Parathyroid adenoma (tissue), 2 donors: ENCODE results near the gene DERA.

ENCODE experiments used
- H2AFZ ChIP-seq: fragments of 300-600 bp; sonication (generic); one replicate; pipeline ENCODE4 v1.7.0; 2017; ENCODE audit warnings: antibody characterized with exemption, mild to moderate bottlenecking
- H3K27ac ChIP-seq: fragments of 300-600 bp; sonication (generic); one replicate; pipeline ENCODE4 v1.7.0; 2017
- H3K27me3 ChIP-seq: fragments of 300-600 bp; sonication (generic); one replicate; pipeline ENCODE4 v1.7.0; 2017; ENCODE audit warnings: low read length; ENCODE audit not compliant: control insufficient read depth, insufficient read depth
- H3K36me3 ChIP-seq: fragments of 300-600 bp; sonication (generic); one replicate; pipeline ENCODE4 v1.7.0; 2017; ENCODE audit warnings: low read length; ENCODE audit not compliant: control insufficient read depth, insufficient read depth
- H3K4me1 ChIP-seq: fragments of 300-600 bp; sonication (generic); one replicate; pipeline ENCODE4 v1.7.0; 2017; ENCODE audit warnings: control low read depth
- H3K4me2 ChIP-seq: fragments of 300-600 bp; sonication (generic); one replicate; pipeline ENCODE4 v1.7.0; 2017; ENCODE audit warnings: low read length
- H3K4me3 ChIP-seq: fragments of 300-600 bp; sonication (generic); one replicate; pipeline ENCODE4 v1.7.0; 2017; ENCODE audit warnings: low read depth, low read length
- H3K79me2 ChIP-seq: fragments of 300-600 bp; sonication (generic); one replicate; pipeline ENCODE4 v1.7.0; 2017; ENCODE audit warnings: control low read depth
- H3K9ac ChIP-seq: fragments of 300-600 bp; sonication (generic); one replicate; pipeline ENCODE4 v1.7.0; 2017; ENCODE audit warnings: mild to moderate bottlenecking
- H3K9me3 ChIP-seq: fragments of 300-600 bp; sonication (generic); one replicate; pipeline ENCODE4 v1.7.0; 2017; ENCODE audit warnings: low read length; ENCODE audit not compliant: control insufficient read depth
- TF ChIP-seq, protein P1 (sequence below): fragments of 300-600 bp; sonication (generic); IDR thresholded peaks from one replicate; pipeline ENCODE4 v1.7.0; 2017; ENCODE audit warnings: antibody characterized with exemption, mild to moderate bottlenecking
- donor health status: primary hyperparathyroidism.

Gene DERA

DNA sequence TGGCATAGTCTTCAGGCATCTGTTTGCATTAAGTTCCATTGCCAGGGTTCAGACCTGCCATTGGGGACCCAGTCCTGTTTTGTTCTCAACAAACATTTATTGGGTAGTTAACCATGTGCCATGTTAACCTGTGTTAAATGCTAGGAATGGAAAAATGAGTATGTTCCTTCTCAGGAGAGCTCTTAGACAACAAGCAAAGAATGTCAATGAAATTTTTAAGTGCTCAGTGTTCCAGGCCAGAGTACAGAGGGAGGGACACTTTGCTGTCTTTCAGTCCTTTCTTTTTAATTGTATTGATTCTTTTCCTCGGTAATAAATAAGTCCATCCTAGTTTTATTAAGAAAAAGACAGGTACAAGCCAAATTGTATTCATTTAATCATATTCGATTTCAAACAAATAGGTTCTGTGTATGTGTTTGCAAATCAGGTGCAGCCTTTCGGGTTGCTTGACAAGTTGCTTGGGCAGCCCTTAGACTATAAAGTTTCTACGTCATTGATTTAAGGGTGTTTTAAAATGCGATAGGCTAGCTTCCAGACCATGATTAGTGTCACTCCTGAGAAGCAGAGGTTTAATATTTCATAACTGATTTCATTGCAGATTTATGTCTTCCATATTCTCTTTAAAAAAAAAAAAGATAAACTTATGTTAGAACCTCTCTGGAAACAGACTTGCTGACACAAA, 123.1 kb downstream of the DERA start:
- no peaks in the 10 kb centered on the region for H3K79me2 ChIP-seq
- no peak overlapping the region for H3K27ac ChIP-seq
- TF ChIP-seq, protein P1, sequence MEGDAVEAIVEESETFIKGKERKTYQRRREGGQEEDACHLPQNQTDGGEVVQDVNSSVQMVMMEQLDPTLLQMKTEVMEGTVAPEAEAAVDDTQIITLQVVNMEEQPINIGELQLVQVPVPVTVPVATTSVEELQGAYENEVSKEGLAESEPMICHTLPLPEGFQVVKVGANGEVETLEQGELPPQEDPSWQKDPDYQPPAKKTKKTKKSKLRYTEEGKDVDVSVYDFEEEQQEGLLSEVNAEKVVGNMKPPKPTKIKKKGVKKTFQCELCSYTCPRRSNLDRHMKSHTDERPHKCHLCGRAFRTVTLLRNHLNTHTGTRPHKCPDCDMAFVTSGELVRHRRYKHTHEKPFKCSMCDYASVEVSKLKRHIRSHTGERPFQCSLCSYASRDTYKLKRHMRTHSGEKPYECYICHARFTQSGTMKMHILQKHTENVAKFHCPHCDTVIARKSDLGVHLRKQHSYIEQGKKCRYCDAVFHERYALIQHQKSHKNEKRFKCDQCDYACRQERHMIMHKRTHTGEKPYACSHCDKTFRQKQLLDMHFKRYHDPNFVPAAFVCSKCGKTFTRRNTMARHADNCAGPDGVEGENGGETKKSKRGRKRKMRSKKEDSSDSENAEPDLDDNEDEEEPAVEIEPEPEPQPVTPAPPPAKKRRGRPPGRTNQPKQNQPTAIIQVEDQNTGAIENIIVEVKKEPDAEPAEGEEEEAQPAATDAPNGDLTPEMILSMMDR: no peak
- no peak overlapping the region for H2AFZ ChIP-seq
- no peaks in the 10 kb centered on the region for H3K9me3 ChIP-seq
- H3K4me1 ChIP-seq: no peaks in the 10 kb centered on the region
- H3K4me3 ChIP-seq: no peak overlapping the region
- no peak overlapping the region for H3K9ac ChIP-seq
- no peaks in the 10 kb centered on the region for H3K27me3 ChIP-seq
- no peaks in the 10 kb centered on the region for H3K36me3 ChIP-seq
- H3K4me2 ChIP-seq: no peak overlapping the region

DNA sequence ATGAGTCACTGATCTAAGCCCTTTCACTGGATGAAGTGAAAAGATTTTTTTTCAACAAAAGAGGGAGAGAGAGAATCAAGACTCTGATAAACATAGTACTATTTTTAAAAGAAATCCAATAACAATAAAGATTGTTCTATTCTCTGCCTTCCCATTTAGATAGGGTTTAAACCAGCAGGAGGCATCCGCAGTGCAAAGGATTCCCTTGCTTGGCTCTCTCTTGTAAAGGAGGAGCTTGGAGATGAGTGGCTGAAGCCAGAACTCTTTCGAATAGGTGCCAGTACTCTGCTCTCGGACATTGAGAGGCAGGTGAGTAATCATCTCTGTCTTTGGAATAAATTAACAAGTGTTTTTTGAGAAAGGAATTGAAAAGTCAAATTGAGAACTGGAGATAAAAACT, 124.9 kb downstream of the DERA start:
- H3K4me3 ChIP-seq: no peak overlapping the region
- no peak overlapping the region for H3K9ac ChIP-seq
- H3K9me3 ChIP-seq: no peaks in the 10 kb centered on the region
- no peak overlapping the region for H3K27ac ChIP-seq
- TF ChIP-seq, protein P1: no peak
- H3K4me1 ChIP-seq: no peaks in the 10 kb centered on the region
- no peak overlapping the region for H3K4me2 ChIP-seq
- H2AFZ ChIP-seq: no peak overlapping the region
- H3K79me2 ChIP-seq: no peaks in the 10 kb centered on the region
- no peaks in the 10 kb centered on the region for H3K27me3 ChIP-seq
- no peaks in the 10 kb centered on the region for H3K36me3 ChIP-seq

DNA sequence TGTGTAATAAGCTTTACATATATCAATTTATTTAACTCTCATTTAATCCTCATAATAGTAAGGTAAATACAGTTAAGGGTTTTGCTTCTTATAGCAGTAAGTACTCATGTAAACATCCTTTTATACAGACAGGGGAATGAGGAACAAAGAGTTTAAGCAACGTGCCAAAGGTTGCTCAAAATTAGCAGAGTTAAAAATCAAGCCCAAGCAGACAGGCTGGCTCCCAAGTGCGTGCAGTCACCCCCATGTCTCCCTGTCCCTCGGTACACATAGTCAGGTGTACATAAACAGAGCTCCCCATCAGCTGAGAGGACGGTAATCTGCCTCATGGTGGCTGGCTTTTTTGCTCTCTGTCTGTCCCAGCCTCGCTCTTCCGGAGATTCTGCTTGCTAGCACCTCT, 126.4 kb downstream of the DERA start:
- TF ChIP-seq, protein P1: no peak
- Histone ChIP-seq H2AFZ (no peak overlapping the region), H3K27ac (no peak overlapping the region), H3K9me3 (no peaks in the 10 kb centered on the region), H3K4me1 (no peaks in the 10 kb centered on the region), H3K36me3 (no peaks in the 10 kb centered on the region), H3K27me3 (no peaks in the 10 kb centered on the region), H3K4me2 (no peak overlapping the region), H3K4me3 (no peak overlapping the region), H3K9ac (no peak overlapping the region), H3K79me2 (no peaks in the 10 kb centered on the region)

DNA sequence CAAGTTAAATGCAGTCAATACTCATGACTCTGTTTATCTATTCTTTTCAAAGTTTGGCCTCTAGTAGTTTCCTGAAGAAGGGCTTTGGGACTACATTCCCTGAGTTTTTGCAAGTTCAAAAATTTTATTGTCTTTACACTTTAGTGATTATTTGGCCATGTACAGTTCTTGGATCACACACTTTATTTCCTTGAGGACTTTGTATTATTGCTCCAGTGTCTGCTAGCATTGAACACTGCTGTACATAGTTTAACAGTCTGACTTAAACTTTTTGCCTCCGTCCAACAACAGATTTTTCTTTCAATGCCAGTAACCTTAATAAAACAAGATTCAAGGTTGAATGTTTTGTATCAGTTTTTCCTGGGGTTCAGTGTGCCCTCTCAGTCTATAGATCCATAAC, 132.3 kb downstream of the DERA start:
- no peaks in the 10 kb centered on the region for H3K36me3 ChIP-seq
- H3K4me1 ChIP-seq: no peaks in the 10 kb centered on the region
- no peak overlapping the region for H3K4me3 ChIP-seq
- no peak overlapping the region for H3K4me2 ChIP-seq
- no peak overlapping the region for H2AFZ ChIP-seq
- no peak overlapping the region for H3K27ac ChIP-seq
- TF ChIP-seq, protein P1: no peak
- no peaks in the 10 kb centered on the region for H3K27me3 ChIP-seq
- H3K9ac ChIP-seq: no peak overlapping the region
- no peaks in the 10 kb centered on the region for H3K79me2 ChIP-seq
- no peaks in the 10 kb centered on the region for H3K9me3 ChIP-seq

DNA sequence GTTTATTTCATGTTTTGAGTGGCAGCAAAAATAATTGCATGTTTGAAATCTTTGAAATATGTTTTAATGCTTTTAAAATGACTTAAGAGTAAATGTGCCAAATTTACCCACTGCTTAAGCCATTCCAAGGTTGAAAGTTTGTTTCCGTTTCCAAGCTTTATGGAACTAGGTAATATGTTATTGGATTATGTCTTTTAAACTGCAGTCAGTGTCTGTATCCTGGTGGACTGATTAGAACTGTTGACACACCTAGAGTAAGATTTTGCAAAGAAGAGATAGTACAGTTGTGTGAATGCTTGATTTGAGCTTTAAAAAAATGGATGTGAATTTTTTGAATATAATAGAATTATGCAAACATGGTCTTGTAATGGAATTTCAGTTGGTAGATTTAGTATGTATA, 135.1 kb downstream of the DERA start:
- TF ChIP-seq, protein P1: no peak
- Histone ChIP-seq H2AFZ (no peak overlapping the region), H3K9me3 (no peaks in the 10 kb centered on the region), H3K4me2 (no peak overlapping the region), H3K36me3 (no peaks in the 10 kb centered on the region), H3K27me3 (no peaks in the 10 kb centered on the region), H3K4me1 (no peaks in the 10 kb centered on the region), H3K79me2 (no peaks in the 10 kb centered on the region), H3K9ac (no peak overlapping the region), H3K27ac (no peak overlapping the region), H3K4me3 (no peak overlapping the region)
